HepG2 (cell line): ENCODE measurements around the gene SAMD8. TPM values are rescaled to one million over a fixed set of nuclear protein-coding genes. Genes with fewer than 3 reads are reported as not detected.

Experiments used
- ATAC-seq: fragments of 200-7000 bp; cut with Tn5 transposase; 3 replicates; pipeline ENCODE4 v1.9.1; 2020; ENCODE audit warnings: mild to moderate bottlenecking, moderate library complexity
- BruUV-seq: library from RNA; stranded (reverse); fragments of 400-500 nt; replicated peaks from 2 replicates; lab custom pipeline; 2021; lab: Mats Ljungman, UMichigan
- CTCF ChIA-PET: fragments of 300-600 bp; formaldehyde crosslinking; extraction: SDS; loops from one replicate; lab custom pipeline; 2021; ENCODE audit warnings: low total read pairs, inconsistent platforms, low intra/inter-chr PET ratio; lab: Yijun Ruan, JAX
- POLR2A ChIA-PET: fragments of 350-600 bp; sonication (Branson Sonifier 250); formaldehyde crosslinking; loops from one replicate; lab custom pipeline; 2020; ENCODE audit warnings: antibody characterized with exemption, inconsistent platforms; lab: Yijun Ruan, JAX
- DNase-seq: peaks from one replicate; pipeline ENCODE4 v3.0.0-alpha.2; 2015; ENCODE audit warnings: low spot score
- FAIRE-seq: peaks from 3 replicates; lab custom pipeline; 2011; peaks lifted over from hg19 to GRCh38; lab: Jason Lieb, UNC
- H2AFZ ChIP-seq: one replicate; pipeline ENCODE4 v1.6.1; 2011; ENCODE audit warnings: low read length, inconsistent platforms
- H3K27ac ChIP-seq: fragments of 300-600 bp; 3 replicates; pipeline ENCODE4 v1.8.0; 2011; ENCODE audit warnings: mixed run types, mild to moderate bottlenecking, mixed read lengths, low read length, inconsistent platforms; ENCODE audit not compliant: insufficient read depth; ENCODE audit errors: extremely low read length
- H3K27me3 ChIP-seq, 2 experiments: fragments of 200-600 bp in 1 of 2; 2 replicates in 1 of 2; 3 replicates in 1 of 2; pipeline versions ENCODE4 v1.6.0 to v1.8.0; 2011; ENCODE audit warnings: low read length in 2 of 2, mild to moderate bottlenecking in 2 of 2, moderate library complexity in 2 of 2, inconsistent platforms in 1 of 2; ENCODE audit not compliant: insufficient read depth in 2 of 2, control insufficient read depth in 1 of 2
- H3K36me3 ChIP-seq, 2 experiments: fragments of 200-600 bp in 1 of 2; replicated peaks in 1 of 2; 2 replicates in 1 of 2; 3 replicates in 1 of 2; pipeline versions ENCODE4 v1.5.1 to v1.8.0; 2011; ENCODE audit warnings: low read length in 2 of 2, inconsistent platforms in 1 of 2; ENCODE audit not compliant: insufficient read depth in 2 of 2, control insufficient read depth in 1 of 2
- H3K4me1 ChIP-seq: 2 replicates; pipeline ENCODE4 v1.5.1; 2012; ENCODE audit warnings: low read length, inconsistent platforms; ENCODE audit not compliant: insufficient read depth
- H3K4me2 ChIP-seq: 2 replicates; pipeline ENCODE4 v1.6.0; 2011; ENCODE audit warnings: low read depth, low read length, inconsistent platforms
- H3K4me3 ChIP-seq, 3 experiments: fragments of 200-600 bp in 1 of 3; sonication (generic), shearing (Covaris generic) in 1 of 3; replicated peaks in 1 of 3; 2 replicates each; pipeline ENCODE4 v1.5.1; 2011 to 2016; ENCODE audit warnings: low read length in 3 of 3, inconsistent platforms in 2 of 3, low read depth in 2 of 3, mild to moderate bottlenecking in 2 of 3, control low read depth in 1 of 3, mixed read lengths in 1 of 3; ENCODE audit not compliant: insufficient read depth in 1 of 3
- H3K79me2 ChIP-seq: one replicate; pipeline ENCODE4 v1.6.1; 2011; ENCODE audit warnings: low read length, inconsistent platforms; ENCODE audit not compliant: insufficient read depth
- H3K9ac ChIP-seq: 2 replicates; pipeline ENCODE4 v1.6.0; 2011; ENCODE audit warnings: mild to moderate bottlenecking, low read depth, low read length, inconsistent platforms; ENCODE audit not compliant: insufficient read depth
- H3K9me3 ChIP-seq: 2 replicates; pipeline ENCODE4 v1.5.1; 2012; ENCODE audit warnings: mild to moderate bottlenecking, low read length
- H4K20me1 ChIP-seq: 2 replicates; pipeline ENCODE4 v1.6.0; 2011; ENCODE audit warnings: inconsistent platforms, mild to moderate bottlenecking, low read length, moderate library complexity; ENCODE audit not compliant: insufficient read depth
- CSRNP1 ChIP-seq: sonication (generic); formaldehyde crosslinking; IDR thresholded peaks from 2 replicates; pipeline ENCODE4 v1.8.1; 2023; ENCODE audit warnings: mild to moderate bottlenecking, missing genetic modification reagents
- HOXA7 ChIP-seq: sonication (generic); formaldehyde crosslinking; IDR thresholded peaks from 2 replicates; pipeline ENCODE4 v1.8.1; 2022; ENCODE audit warnings: mild to moderate bottlenecking, missing genetic modification reagents, moderate library complexity
- IKZF4 ChIP-seq: sonication (generic); formaldehyde crosslinking; IDR thresholded peaks from 2 replicates; pipeline ENCODE4 v1.5.1; 2020; ENCODE audit warnings: borderline replicate concordance, mild to moderate bottlenecking, low read depth, missing genetic modification reagents; ENCODE audit errors: not compliant biosample characterization
- KLF12 ChIP-seq: sonication (generic); formaldehyde crosslinking; IDR thresholded peaks from 2 replicates; pipeline ENCODE4 v1.4.0; 2020; ENCODE audit warnings: missing genetic modification reagents, borderline replicate concordance
- MIER3 ChIP-seq: IDR thresholded peaks from 2 replicates; pipeline ENCODE4 v1.6.1; 2016; ENCODE audit warnings: missing compliant biosample characterization, borderline replicate concordance
- POLR2AphosphoS5 ChIP-seq: IDR thresholded peaks from 2 replicates; pipeline ENCODE4 v1.6.1; 2012; ENCODE audit warnings: low read depth, low read length
- RCOR2 ChIP-seq: IDR thresholded peaks from 2 replicates; pipeline ENCODE4 v1.6.1; 2016; ENCODE audit warnings: missing biosample characterization, missing genetic modification reagents
- SALL1 ChIP-seq: sonication (generic); formaldehyde crosslinking; IDR thresholded peaks from 2 replicates; pipeline ENCODE4 v1.8.0; 2022; ENCODE audit warnings: mild to moderate bottlenecking, missing genetic modification reagents
- SNAPC4 ChIP-seq: sonication (generic); formaldehyde crosslinking; IDR thresholded peaks from 2 replicates; pipeline ENCODE4 v1.4.0; 2020; ENCODE audit warnings: mild to moderate bottlenecking, missing genetic modification reagents
- U2AF1 ChIP-seq: fragments of 200-400 bp; formaldehyde crosslinking; optimal IDR thresholded peaks from 2 replicates; pipeline ENCODE3; 2017; ENCODE audit warnings: mild to moderate bottlenecking, low read depth, low read length
- ZEB1 ChIP-seq: IDR thresholded peaks from 2 replicates; pipeline ENCODE4 v1.6.1; 2012; ENCODE audit warnings: mild to moderate bottlenecking, low read depth, inconsistent platforms; ENCODE audit not compliant: insufficient replicate concordance
- ZFX ChIP-seq: sonication (generic); formaldehyde crosslinking; IDR thresholded peaks from 2 replicates; pipeline ENCODE4 v1.4.0; 2020; ENCODE audit warnings: mild to moderate bottlenecking, low read depth, missing genetic modification reagents, moderate library complexity
- ZNF136 ChIP-seq: sonication (generic); formaldehyde crosslinking; IDR thresholded peaks from 2 replicates; pipeline ENCODE4 v1.8.1; 2022; ENCODE audit warnings: low read depth, mild to moderate bottlenecking, moderate library complexity, missing genetic modification reagents
- ZNF251 ChIP-seq: sonication (generic); formaldehyde crosslinking; IDR thresholded peaks from 2 replicates; pipeline ENCODE4 v1.9.0; 2021; ENCODE audit warnings: mild to moderate bottlenecking, missing genetic modification reagents
- ZNF337 ChIP-seq: sonication (generic); formaldehyde crosslinking; IDR thresholded peaks from 2 replicates; pipeline ENCODE4 v1.5.1; 2020; ENCODE audit warnings: missing genetic modification reagents, low read depth, mild to moderate bottlenecking, borderline replicate concordance
- ZNF775 ChIP-seq: sonication (generic); formaldehyde crosslinking; IDR thresholded peaks from 2 replicates; pipeline ENCODE4 v1.4.0; 2020; ENCODE audit warnings: missing genetic modification reagents, mild to moderate bottlenecking, moderate library complexity, borderline replicate concordance
- WGBS: methylation state at CpG from one replicate; pipeline ENCODE4 v1.1.6; 2017; ENCODE audit warnings: low lambda C conversion rate; 5-methylcytosine and 5-hydroxymethylcytosine counted together
- in situ Hi-C: cut with HindIII; loops from 2 replicates; pipeline ENCODE4 v1.10.0; 2017; ENCODE audit warnings: low pct_unique_long_range_greater_than_20kb; ENCODE audit not compliant: extremely low pct_ligation_motif_present
- intact Hi-C: fragments of 100-400 bp; cut with micrococcal nuclease; formaldehyde crosslinking; loops from one replicate; pipeline ENCODE4 v1.10.0; 2022; ENCODE audit not compliant: unreplicated experiment
- polyA plus RNA-seq, 8 experiments: library from polyadenylated mRNA; depleted of rRNA in 3 of 8; stranded (reverse) in 7 of 8; unstranded in 1 of 8; fragments of >200 nt; fragmentation: Illumina TruSeq in 4 of 8; extraction: Trizol in 4 of 8; gene quantifications; 2 replicates each; pipeline versions ENCODE4 v1.2.1 to v1.2.3, GENCODE V29; 2011 to 2016; ENCODE audit warnings: low read depth in 4 of 8, missing spikeins in 1 of 8, mixed read lengths in 1 of 8; ENCODE audit not compliant: insufficient read depth in 1 of 8
- total RNA-seq, 5 experiments: library from RNA; depleted of rRNA; stranded (reverse); fragments of >200 nt; fragmentation: Illumina TruSeq; extraction: Trizol; gene quantifications; 2 replicates each; pipeline ENCODE4 v1.2.3, GENCODE V29; 2016; ENCODE audit warnings: low read depth in 1 of 5
- TF ChIP-seq, protein P1 (sequence below): sonication (generic); formaldehyde crosslinking; IDR thresholded peaks from 2 replicates; pipeline ENCODE4 v1.8.0; 2022; ENCODE audit warnings: missing genetic modification reagents, mild to moderate bottlenecking, inconsistent platforms, borderline replicate concordance

SAMD8 gene
- total and polyA plus RNA-seq, 2 of the 13 experiments (the other 11 are each of a cell fraction or from before 2014, with no cell fraction given) = 10.4 to 13.2 TPM

GRCh38 chr10:75065076-75065475 lies 46.4 kb upstream of the SAMD8 start:
- no peaks in the 10 kb centered on the region for H4K20me1 ChIP-seq
- H3K4me3 ChIP-seq = no peak overlapping the region
- intact Hi-C loops (no loop called here), in situ Hi-C loops (no loop called here)
- BruUV-seq = no TSS peak
- TF ChIP-seq ZNF136 (CRISPR knock-in tag) = no peak
- no peak for TF ChIP-seq ZEB1
- TF ChIP-seq RCOR2 (CRISPR knock-in tag) = no peak
- TF ChIP-seq IKZF4 (CRISPR knock-in tag) = no peak
- TF ChIP-seq ZFX (CRISPR knock-in tag) = no peak
- TF ChIP-seq ZNF251 (CRISPR knock-in tag) = no peak
- TF ChIP-seq SNAPC4 (CRISPR knock-in tag) = no peak
- TF ChIP-seq ZNF775 (CRISPR knock-in tag) = no peak
- TF ChIP-seq SALL1 (CRISPR knock-in tag) = no peak
- TF ChIP-seq CSRNP1 = no peak
- TF ChIP-seq KLF12 (CRISPR knock-in tag) = no peak
- TF ChIP-seq POLR2AphosphoS5 = no peak
- TF ChIP-seq ZNF337 (CRISPR knock-in tag) = no peak
- no peak for TF ChIP-seq HOXA7 (CRISPR knock-in tag)
- no peak for TF ChIP-seq MIER3 (CRISPR knock-in tag)
- no peak for TF ChIP-seq U2AF1
- TF ChIP-seq, protein P1, sequence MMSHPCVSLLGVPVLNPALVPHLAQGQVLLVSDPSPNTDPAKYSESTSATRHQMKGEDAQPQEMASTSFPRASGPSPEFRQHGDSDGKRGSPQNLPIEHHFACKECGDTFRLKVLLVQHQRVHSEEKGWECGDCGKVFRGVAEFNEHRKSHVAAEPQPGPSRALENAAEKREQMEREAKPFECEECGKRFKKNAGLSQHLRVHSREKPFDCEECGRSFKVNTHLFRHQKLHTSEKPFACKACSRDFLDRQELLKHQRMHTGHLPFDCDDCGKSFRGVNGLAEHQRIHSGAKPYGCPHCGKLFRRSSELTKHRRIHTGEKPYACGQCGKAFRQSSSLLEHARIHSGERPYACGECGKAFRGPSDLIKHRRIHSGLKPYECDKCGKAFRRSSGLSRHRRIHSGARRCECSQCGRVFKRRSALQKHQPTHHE = no peak
- no peak overlapping the region for H3K27ac ChIP-seq
- FAIRE-seq = no peak
- H3K27me3 ChIP-seq = peaks cover 0 to 9% of the 10 kb centered on the region in 2 experiments; a peak in 3 of 5 replicates
- ChIA-PET CTCF (no interaction called here), POLR2A (no interaction called here)
- ATAC-seq = no peak
- H3K9me3 ChIP-seq = no peaks in the 10 kb centered on the region
- no peaks in the 10 kb centered on the region for H3K36me3 ChIP-seq
- H2AFZ ChIP-seq = no peak overlapping the region
- no peak overlapping the region for H3K4me2 ChIP-seq
- H3K79me2 ChIP-seq = no peaks in the 10 kb centered on the region
- WGBS = 63% methylated on average over 4 of the region's 4 CpGs
- no peaks in the 10 kb centered on the region for H3K4me1 ChIP-seq
- H3K9ac ChIP-seq = no peak overlapping the region
- no peak for DNase-seq
